HCT116 (cell line): Measurements from ENCODE around the gene LDAH.

Experiments used
- ATF3 ChIP-seq: IDR thresholded peaks from 2 replicates; pipeline ENCODE4 v1.6.1; 2012
- CBX3 ChIP-seq: IDR thresholded peaks from 2 replicates; pipeline ENCODE4 v1.6.1; 2012; ENCODE audit warnings: low read depth
- POLR2A ChIP-seq: IDR thresholded peaks from 2 replicates; pipeline ENCODE4 v1.7.0; 2011; ENCODE audit warnings: borderline replicate concordance; ENCODE audit not compliant: insufficient read depth, insufficient read length; ENCODE audit errors: extremely low read depth
- POLR2AphosphoS5 ChIP-seq: IDR thresholded peaks from 2 replicates; pipeline ENCODE4 v1.6.1; 2011; ENCODE audit warnings: mild to moderate bottlenecking, low read depth, low read length, moderate library complexity
- SIN3A ChIP-seq: IDR thresholded peaks from 2 replicates; pipeline ENCODE4 v1.6.1; 2012; ENCODE audit warnings: low read depth
- TF ChIP-seq, protein P1 (sequence below), 3 experiments: fragments of 200-600 bp in 1 of 3; sonication (generic) in 1 of 3; IDR thresholded peaks in 2 of 3; conservative IDR thresholded peaks in 1 of 3; 2 replicates each; pipeline ENCODE4 v1.5.1; 2012 to 2017; ENCODE audit warnings: low read depth in 2 of 3, low read length in 2 of 3, antibody characterized with exemption in 1 of 3, borderline replicate concordance in 1 of 3, control low read depth in 1 of 3, mild to moderate bottlenecking in 1 of 3, mixed read lengths in 1 of 3, mixed run types in 1 of 3, moderate library complexity in 1 of 3; ENCODE audit not compliant: insufficient read depth in 1 of 3
- TF ChIP-seq, protein P2 (sequence below): IDR thresholded peaks from 2 replicates; pipeline ENCODE4 v1.6.1; 2011; ENCODE audit warnings: mild to moderate bottlenecking, low read length, moderate library complexity; ENCODE audit not compliant: insufficient replicate concordance; ENCODE audit errors: extremely low read depth

DNA sequence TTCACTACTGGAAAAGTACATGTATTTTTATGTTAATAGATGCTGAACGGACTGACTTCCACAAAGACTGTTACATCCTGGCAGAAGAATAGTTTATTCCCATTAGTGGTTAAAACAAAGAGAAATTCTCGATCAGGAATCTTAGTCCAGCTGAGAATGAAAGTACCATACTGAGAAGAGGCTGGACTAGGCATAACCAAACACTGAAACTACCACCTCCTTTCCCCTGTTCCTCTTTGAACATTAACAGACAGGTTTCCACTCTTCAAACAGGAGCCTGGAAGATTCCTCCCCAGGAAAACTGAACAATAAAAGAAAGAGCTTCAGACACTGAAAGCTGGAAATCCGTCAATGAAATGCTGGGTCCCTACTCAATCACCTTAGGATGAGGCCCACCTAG, 25.8 kb downstream of the LDAH start:
- TF ChIP-seq, protein P1, sequence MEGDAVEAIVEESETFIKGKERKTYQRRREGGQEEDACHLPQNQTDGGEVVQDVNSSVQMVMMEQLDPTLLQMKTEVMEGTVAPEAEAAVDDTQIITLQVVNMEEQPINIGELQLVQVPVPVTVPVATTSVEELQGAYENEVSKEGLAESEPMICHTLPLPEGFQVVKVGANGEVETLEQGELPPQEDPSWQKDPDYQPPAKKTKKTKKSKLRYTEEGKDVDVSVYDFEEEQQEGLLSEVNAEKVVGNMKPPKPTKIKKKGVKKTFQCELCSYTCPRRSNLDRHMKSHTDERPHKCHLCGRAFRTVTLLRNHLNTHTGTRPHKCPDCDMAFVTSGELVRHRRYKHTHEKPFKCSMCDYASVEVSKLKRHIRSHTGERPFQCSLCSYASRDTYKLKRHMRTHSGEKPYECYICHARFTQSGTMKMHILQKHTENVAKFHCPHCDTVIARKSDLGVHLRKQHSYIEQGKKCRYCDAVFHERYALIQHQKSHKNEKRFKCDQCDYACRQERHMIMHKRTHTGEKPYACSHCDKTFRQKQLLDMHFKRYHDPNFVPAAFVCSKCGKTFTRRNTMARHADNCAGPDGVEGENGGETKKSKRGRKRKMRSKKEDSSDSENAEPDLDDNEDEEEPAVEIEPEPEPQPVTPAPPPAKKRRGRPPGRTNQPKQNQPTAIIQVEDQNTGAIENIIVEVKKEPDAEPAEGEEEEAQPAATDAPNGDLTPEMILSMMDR (IDR thresholded peaks at IDR 0.05 in 2 of 3, conservative IDR thresholded peaks at IDR 0.05 in 1 of 3; ENCODE audit: borderline replicate concordance in 1 of 3, insufficient read depth in 1 of 3, low read depth in 2 of 3, low read length in 2 of 3) = no peak
- TF ChIP-seq POLR2A (no peak), CBX3 (no peak), SIN3A (no peak), POLR2AphosphoS5 (no peak), ATF3 (no peak)
- TF ChIP-seq, protein P2, sequence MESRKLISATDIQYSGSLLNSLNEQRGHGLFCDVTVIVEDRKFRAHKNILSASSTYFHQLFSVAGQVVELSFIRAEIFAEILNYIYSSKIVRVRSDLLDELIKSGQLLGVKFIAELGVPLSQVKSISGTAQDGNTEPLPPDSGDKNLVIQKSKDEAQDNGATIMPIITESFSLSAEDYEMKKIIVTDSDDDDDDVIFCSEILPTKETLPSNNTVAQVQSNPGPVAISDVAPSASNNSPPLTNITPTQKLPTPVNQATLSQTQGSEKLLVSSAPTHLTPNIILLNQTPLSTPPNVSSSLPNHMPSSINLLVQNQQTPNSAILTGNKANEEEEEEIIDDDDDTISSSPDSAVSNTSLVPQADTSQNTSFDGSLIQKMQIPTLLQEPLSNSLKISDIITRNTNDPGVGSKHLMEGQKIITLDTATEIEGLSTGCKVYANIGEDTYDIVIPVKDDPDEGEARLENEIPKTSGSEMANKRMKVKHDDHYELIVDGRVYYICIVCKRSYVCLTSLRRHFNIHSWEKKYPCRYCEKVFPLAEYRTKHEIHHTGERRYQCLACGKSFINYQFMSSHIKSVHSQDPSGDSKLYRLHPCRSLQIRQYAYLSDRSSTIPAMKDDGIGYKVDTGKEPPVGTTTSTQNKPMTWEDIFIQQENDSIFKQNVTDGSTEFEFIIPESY = no peak
